Fibroblast of lung (primary cell): Measurements from ENCODE around the gene POLA1. TPM values are rescaled to one million over a fixed set of nuclear protein-coding genes. Genes with fewer than 3 reads are reported as not detected.

Experiments
- DNase-seq, 2 donors: peaks; one replicate each; pipeline versions ENCODE4 v3.0.0 to v3.0.0-alpha.2; 2010; ENCODE audit warnings: low read depth in 2 of 2
- H2AFZ ChIP-seq: 2 replicates; pipeline ENCODE4 v1.5.1; 2012; ENCODE audit warnings: low read length, control low read depth, inconsistent platforms
- H3K27ac ChIP-seq: 2 replicates; pipeline ENCODE4 v1.5.1; 2011; ENCODE audit warnings: low read length, control low read depth; ENCODE audit not compliant: insufficient read depth
- H3K27me3 ChIP-seq: 2 replicates; pipeline ENCODE4 v1.5.1; 2011; ENCODE audit warnings: mild to moderate bottlenecking, low read length; ENCODE audit not compliant: control insufficient read depth, insufficient read depth
- H3K36me3 ChIP-seq: 2 replicates; pipeline ENCODE4 v1.5.1; 2011; ENCODE audit warnings: low read length; ENCODE audit not compliant: control insufficient read depth, insufficient read depth
- H3K4me1 ChIP-seq: 2 replicates; pipeline ENCODE4 v1.5.1; 2011; ENCODE audit warnings: low read length; ENCODE audit not compliant: control insufficient read depth, insufficient read depth; ENCODE audit errors: extremely low read depth
- H3K4me2 ChIP-seq: 2 replicates; pipeline ENCODE4 v1.5.1; 2011; ENCODE audit warnings: low read length, control low read depth; ENCODE audit not compliant: insufficient read depth; ENCODE audit errors: extremely low read depth
- H3K4me3 ChIP-seq, 4 experiments: fragments of 200-600 bp in 1 of 4; sonication (generic) in 1 of 4; replicated peaks in 1 of 4; 2 replicates each; pipeline ENCODE4 v1.5.1; 2011 to 2016; ENCODE audit warnings: low read length in 4 of 4, low read depth in 3 of 4, mild to moderate bottlenecking in 3 of 4, control low read depth in 2 of 4, inconsistent platforms in 1 of 4, mixed read lengths in 1 of 4; ENCODE audit not compliant: insufficient read depth in 1 of 4; ENCODE audit errors: control extremely low read depth in 1 of 4
- H3K79me2 ChIP-seq: 2 replicates; pipeline ENCODE4 v1.5.1; 2012; ENCODE audit warnings: mild to moderate bottlenecking, low read length, inconsistent platforms; ENCODE audit not compliant: control insufficient read depth, insufficient read depth
- H3K9ac ChIP-seq: 2 replicates; pipeline ENCODE4 v1.5.1; 2011; ENCODE audit warnings: mild to moderate bottlenecking, low read length, control low read depth; ENCODE audit not compliant: insufficient read depth
- H3K9me3 ChIP-seq: 2 replicates; pipeline ENCODE4 v1.5.1; 2012; ENCODE audit warnings: low read depth, low read length; ENCODE audit not compliant: control insufficient read depth, insufficient read depth
- H4K20me1 ChIP-seq: 2 replicates; pipeline ENCODE4 v1.5.1; 2011; ENCODE audit warnings: low read length; ENCODE audit not compliant: control insufficient read depth, insufficient read depth; ENCODE audit errors: extremely low read depth
- EZH2 ChIP-seq: IDR thresholded peaks from 2 replicates; pipeline ENCODE4 v1.5.1; 2012; ENCODE audit warnings: low read length, control low read depth, mild to moderate bottlenecking; ENCODE audit errors: missing control alignments
- polyA plus RNA-seq, 2 donors: library from polyadenylated mRNA; depleted of rRNA in 1 of 2; stranded (reverse) in 1 of 2; unstranded in 1 of 2; fragments of >200 nt; gene quantifications; 2 replicates each; pipeline ENCODE4 v1.2.1, GENCODE V29; 2011 to 2012; ENCODE audit warnings: missing spikeins in 1 of 2
- total RNA-seq: library from RNA; depleted of rRNA; stranded (reverse); fragments of >200 nt; gene quantifications from 2 replicates; pipeline ENCODE4 v1.2.1, GENCODE V29; 2014
- TF ChIP-seq, protein P1 (sequence below), 2 donors: IDR thresholded peaks in 1 of 2; conservative IDR thresholded peaks in 1 of 2; 1 replicate in 1 of 2; 2 replicates in 1 of 2; pipeline ENCODE4 v1.5.1; 2011 to 2012; ENCODE audit warnings: low read length in 2 of 2, control low read depth in 1 of 2, inconsistent platforms in 1 of 2, low read depth in 1 of 2, mild to moderate bottlenecking in 1 of 2

POLA1 gene
- total and polyA plus RNA-seq, 2 donors (not counting 1 experiment from before 2014, with no cell fraction given): 1.7 to 9.2 TPM

DNA sequence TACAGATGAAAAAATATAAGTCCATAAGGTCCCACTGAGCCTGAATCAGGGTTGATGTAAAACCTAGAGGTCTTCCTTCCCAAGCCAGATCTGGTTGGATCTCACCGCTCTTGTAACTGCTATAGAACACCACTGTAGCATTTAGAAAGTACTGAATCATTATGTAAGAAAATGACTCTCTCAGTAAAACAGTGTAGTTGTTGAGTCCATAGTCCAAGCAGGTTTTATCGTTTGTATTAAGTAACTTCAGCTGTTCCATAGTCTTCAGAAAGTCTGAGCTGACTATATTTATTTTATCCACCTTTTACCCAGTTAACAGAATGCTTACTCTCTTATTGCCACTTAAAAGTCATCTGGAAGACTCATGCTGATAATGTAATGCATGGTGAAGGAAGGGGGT lies 82.2 kb downstream of the POLA1 start:
- H3K4me1 ChIP-seq: no peaks in the 10 kb centered on the region
- no peaks in the 10 kb centered on the region for H3K79me2 ChIP-seq
- H2AFZ ChIP-seq: no peak overlapping the region
- H3K9me3 ChIP-seq: no peaks in the 10 kb centered on the region
- no peaks in the 10 kb centered on the region for H3K36me3 ChIP-seq
- no peak overlapping the region for H3K4me2 ChIP-seq
- no peaks in the 10 kb centered on the region for H3K27me3 ChIP-seq
- no peaks in the 10 kb centered on the region for H4K20me1 ChIP-seq
- DNase-seq: no peak
- H3K9ac ChIP-seq: no peak overlapping the region
- TF ChIP-seq EZH2: no peak
- TF ChIP-seq, protein P1, sequence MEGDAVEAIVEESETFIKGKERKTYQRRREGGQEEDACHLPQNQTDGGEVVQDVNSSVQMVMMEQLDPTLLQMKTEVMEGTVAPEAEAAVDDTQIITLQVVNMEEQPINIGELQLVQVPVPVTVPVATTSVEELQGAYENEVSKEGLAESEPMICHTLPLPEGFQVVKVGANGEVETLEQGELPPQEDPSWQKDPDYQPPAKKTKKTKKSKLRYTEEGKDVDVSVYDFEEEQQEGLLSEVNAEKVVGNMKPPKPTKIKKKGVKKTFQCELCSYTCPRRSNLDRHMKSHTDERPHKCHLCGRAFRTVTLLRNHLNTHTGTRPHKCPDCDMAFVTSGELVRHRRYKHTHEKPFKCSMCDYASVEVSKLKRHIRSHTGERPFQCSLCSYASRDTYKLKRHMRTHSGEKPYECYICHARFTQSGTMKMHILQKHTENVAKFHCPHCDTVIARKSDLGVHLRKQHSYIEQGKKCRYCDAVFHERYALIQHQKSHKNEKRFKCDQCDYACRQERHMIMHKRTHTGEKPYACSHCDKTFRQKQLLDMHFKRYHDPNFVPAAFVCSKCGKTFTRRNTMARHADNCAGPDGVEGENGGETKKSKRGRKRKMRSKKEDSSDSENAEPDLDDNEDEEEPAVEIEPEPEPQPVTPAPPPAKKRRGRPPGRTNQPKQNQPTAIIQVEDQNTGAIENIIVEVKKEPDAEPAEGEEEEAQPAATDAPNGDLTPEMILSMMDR (conservative IDR thresholded peaks at IDR 0.05 in 1 of 2, IDR thresholded peaks at IDR 0.05 in 1 of 2; ENCODE audit: low read depth in 1 of 2, low read length in 2 of 2): no peak
- no peak overlapping the region for H3K4me3 ChIP-seq
- H3K27ac ChIP-seq: no peak overlapping the region

DNA sequence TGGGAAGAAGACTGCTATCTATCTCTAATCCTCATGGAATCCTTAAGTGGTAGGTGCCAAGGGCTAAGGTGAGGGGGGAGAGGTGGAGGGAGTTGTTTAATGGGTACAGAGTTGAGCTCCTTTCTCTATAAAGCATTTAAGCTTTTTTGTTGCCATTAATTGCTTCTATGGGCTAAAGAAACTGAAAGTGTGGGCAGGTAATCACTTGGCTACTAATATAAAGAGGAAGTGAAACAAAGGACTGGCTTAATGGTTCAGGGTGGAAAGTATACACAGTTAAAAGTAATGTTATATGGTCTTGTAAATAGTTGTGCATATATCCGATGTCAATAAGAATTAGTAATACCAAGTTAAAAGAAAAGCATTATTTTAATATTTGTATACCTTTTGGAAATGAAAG lies 83.9 kb downstream of the POLA1 start:
- H3K27me3 ChIP-seq: no peaks in the 10 kb centered on the region
- DNase-seq: no peak
- no peak for TF ChIP-seq EZH2
- TF ChIP-seq, protein P1 (conservative IDR thresholded peaks at IDR 0.05 in 1 of 2, IDR thresholded peaks at IDR 0.05 in 1 of 2; ENCODE audit: low read depth in 1 of 2, low read length in 2 of 2): no peak

DNA sequence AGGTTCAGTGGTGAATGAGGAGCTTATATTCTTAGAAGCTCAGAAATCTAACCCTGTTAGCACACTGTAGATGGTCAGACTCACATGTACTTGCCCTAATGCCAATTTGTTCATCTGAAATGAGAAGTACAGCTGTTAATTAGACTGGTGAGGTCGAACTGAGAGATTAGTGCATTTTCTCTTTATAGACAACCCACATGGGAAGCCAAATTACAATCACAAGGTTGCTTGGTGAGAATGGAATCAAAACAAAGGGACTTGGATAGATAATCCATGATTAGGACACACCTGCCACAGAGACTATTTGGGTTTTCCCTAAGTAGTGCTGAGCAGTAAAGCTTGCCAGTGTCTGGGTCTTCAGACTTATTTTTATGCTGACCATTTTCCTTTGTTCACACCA lies 88.3 kb downstream of the POLA1 start:
- H3K9ac ChIP-seq: no peak overlapping the region
- H2AFZ ChIP-seq: no peak overlapping the region
- no peaks in the 10 kb centered on the region for H3K27me3 ChIP-seq
- no peaks in the 10 kb centered on the region for H3K9me3 ChIP-seq
- no peak overlapping the region for H3K27ac ChIP-seq
- H3K4me1 ChIP-seq: no peaks in the 10 kb centered on the region
- no peak overlapping the region for H3K4me2 ChIP-seq
- no peaks in the 10 kb centered on the region for H3K79me2 ChIP-seq
- no peak overlapping the region for H3K4me3 ChIP-seq
- no peak for TF ChIP-seq EZH2
- TF ChIP-seq, protein P1 (conservative IDR thresholded peaks at IDR 0.05 in 1 of 2, IDR thresholded peaks at IDR 0.05 in 1 of 2; ENCODE audit: low read depth in 1 of 2, low read length in 2 of 2): no peak
- DNase-seq: no peak
- H3K36me3 ChIP-seq: no peaks in the 10 kb centered on the region
- no peaks in the 10 kb centered on the region for H4K20me1 ChIP-seq

More for the DNA sequence above, 83.9 kb downstream of the POLA1 start:
- H3K27ac ChIP-seq: no peak overlapping the region
- H2AFZ ChIP-seq: no peak overlapping the region
- no peaks in the 10 kb centered on the region for H3K4me1 ChIP-seq
- H3K79me2 ChIP-seq: no peaks in the 10 kb centered on the region
- no peak overlapping the region for H3K4me3 ChIP-seq
- H3K4me2 ChIP-seq: no peak overlapping the region
- H3K9me3 ChIP-seq: no peaks in the 10 kb centered on the region
- no peaks in the 10 kb centered on the region for H3K36me3 ChIP-seq
- no peaks in the 10 kb centered on the region for H4K20me1 ChIP-seq
- H3K9ac ChIP-seq: no peak overlapping the region
